Occipital lobe (tissue), 2 donors: ENCODE measurements around the gene ADRA2B. TPM values are rescaled to one million over a fixed set of nuclear protein-coding genes. Genes with fewer than 3 reads are reported as not detected.
"Not testable (repeated sequence)": the region's sequence is repeated elsewhere in the genome, so short reads cannot be mapped to it uniquely, and the experiment has no call there.

Experiments
- DNase-seq: peaks from one replicate; lab custom pipeline; 2025; lab: John Stamatoyannopoulos, UW
- total RNA-seq: library from RNA; depleted of rRNA; stranded (reverse); fragments of >200 nt; gene quantifications from one replicate; pipeline ENCODE4 v1.2.3, GENCODE V29; 2014

ADRA2B gene
- not detected for total RNA-seq

DNA sequence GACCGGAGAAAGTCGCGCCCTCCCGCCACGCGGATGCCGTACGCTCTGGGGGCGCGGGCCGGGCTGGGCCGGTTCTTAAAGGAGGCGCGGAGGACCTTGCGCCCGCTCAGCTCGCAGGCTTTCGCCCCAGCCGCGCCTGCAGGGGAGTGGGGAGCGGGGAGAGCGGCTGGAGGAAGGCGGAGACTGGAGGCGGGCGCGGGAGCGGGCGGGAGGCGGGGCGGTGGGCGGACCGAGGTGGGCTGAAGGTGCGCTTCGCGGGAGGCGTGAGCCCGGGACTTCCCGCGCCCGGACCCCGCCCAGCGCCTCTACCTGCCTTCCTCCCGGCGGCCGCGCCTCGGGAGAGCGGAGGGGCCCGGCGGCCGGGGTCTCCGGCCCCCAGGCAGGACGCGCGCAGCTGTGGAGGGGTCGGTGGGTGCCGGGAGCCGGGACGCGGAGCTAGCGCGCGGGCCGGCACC, at the start of gene ADRA2B:
Gene ADRA2B, minus strand, starts transcription at position 148 of the 455 bp plus-strand sequence. CDS start 422 bp downstream, outside the sequence.
- DNase-seq = no peak

DNA sequence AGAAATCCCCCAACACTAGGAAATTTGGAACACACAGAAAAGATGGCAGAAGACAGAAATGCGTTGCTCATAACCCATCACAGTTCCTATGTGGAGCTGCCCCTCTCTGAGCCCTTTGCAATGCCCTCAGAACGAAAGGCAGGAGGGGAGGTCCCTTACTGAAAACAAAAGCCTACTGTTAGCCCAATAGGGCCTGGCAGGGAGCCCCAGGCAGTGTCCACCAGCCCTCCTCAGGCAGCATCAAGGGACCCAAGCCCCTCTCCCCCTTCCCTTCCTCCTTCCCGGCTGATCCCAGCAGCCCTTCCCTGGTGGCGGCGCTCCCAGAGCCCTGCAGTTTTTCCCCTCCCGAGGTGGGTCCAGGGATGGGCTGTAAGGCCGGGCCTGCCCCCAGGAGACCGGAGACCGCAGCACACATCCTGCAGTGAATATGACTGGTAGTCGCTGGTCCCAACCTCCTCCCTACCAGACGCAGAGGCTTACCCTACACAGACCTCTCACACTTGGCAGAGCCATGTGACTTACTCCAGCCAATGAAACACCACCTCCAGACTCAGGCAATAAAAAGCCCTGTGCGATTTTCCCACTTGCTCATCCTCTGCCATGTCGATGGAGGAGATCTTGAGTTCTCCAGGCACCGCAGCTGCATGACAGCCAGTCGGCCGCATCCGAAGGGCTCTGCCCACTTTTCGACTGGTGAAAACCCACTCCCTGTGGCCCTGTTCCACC, 48.3 kb upstream of the ADRA2B start:
- DNase-seq = no peak

DNA sequence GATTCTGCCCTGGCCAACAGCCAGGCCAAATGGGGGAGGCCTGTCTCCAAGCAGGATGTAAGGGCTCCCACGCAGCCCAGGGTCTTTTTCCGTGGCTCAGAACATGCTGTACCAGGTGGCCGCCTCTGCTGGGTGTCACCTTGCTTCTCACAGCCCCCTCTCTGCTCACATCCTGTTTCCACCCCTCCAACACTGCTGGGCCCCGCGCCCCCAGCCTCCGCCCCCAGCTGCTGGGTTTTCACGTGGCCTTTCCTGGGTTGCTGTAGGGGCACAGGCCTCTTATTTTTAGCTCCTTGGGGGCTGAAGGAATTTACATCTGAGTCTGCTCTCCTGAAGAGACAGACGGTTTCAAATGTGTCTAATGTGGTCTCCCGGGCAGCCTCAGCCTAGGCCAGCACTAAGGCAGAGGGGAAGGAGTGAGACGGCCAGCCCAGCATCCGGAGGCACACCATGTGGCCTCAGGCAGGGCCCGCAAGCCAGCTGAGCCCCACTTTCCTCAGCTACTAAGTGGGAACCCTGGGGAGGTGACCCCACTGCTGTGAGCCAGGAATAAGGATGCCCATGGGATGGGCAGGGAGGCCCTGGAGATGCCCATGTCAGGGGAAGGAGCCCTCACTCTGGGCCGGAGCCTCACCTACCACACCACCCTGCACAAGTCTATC, 47.5 kb upstream of the ADRA2B start:
- no peak for DNase-seq

DNA sequence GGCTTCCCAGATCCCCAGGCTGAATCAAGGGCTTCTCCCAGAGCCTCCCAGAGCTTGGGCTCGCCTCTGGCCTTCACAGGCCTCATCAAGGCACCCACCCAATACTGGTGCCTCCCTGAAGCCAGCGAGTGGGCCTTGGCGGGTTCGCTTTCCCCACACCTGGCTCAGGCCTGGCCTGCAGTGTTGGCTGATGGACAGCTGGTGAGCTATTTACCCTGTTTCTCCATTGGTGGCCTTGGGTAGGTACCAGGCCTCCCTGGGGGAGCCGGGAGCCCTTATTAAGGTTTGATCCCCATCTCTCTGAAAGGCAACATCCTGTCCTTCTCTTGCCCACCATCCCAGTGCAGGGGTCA, 47.0 kb upstream of the ADRA2B start:
- DNase-seq = no peak

DNA sequence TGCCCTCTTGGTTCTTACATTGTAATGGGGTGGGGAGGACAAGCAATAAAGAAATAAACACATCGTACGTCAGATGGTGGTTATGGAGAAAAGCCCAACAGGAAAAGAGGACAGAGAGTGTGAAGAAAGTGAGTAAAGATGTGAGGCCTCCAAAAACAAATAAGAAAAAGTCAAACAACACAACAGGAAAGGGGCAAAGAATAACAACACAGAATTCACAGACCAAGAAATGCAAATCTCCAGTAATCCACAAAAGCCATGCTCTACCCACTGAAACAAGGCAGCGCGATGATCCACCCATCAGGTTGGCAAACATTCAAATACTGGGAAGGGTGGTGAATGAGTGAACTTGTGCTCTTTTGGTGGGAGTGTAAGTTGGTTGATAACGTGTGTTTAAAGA, 45.5 kb upstream of the ADRA2B start:
- no peak for DNase-seq

DNA sequence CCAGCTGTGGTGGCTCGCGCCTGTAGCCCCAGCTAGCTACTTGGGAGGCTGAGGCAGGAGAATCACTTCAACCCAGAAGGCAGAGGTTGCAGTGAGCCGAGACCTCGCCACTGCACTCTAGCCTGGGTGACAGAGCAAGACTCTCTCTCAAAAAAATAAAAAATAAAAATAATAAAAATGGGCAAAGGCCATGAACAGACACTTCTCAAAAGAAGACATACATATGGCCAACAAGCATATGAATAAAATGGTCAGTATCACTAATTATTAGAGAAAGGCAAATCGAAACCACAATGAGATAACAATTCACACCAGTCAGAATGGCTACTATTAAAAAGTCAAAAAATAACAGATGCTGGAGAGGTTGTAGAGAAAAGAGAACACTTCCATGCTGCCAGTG, 44.0 kb upstream of the ADRA2B start:
- not testable (repeated sequence) for DNase-seq

DNA sequence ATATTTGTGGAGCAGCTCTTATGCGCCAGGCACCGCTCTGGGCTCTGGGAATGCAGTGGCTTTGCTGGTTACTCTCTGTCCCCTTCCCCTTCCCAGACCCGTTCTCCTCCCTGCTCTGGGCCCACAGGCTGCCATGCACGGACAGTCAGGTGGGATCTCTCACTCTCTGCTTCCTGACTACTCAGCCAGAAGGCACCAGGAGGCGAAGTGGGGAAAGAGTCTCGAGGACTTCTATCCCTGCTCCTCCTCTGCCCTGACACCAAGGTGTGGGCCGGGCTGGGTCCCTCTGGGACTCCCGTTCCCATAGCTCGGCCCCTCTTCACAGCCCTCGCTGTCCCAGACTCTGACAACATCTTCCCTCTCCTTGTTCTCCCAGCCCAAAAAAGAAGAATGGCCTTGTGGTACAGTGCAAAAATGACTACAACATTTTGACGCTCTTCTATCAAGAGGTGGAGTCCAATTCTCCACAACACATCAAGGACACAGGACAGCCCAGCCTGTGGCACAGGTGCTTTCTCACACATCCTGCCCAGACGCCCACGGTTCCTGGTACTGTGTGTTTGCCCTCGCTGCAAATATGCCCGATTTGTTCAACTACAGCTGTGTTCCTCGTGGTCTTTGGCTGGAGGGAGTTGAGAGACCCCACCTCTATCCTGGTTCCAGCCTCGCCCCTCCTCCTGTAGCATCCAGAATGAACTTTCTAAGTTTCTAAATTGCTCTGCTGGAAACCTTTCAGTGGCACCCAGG, 42.9 kb upstream of the ADRA2B start:
- no peak for DNase-seq

DNA sequence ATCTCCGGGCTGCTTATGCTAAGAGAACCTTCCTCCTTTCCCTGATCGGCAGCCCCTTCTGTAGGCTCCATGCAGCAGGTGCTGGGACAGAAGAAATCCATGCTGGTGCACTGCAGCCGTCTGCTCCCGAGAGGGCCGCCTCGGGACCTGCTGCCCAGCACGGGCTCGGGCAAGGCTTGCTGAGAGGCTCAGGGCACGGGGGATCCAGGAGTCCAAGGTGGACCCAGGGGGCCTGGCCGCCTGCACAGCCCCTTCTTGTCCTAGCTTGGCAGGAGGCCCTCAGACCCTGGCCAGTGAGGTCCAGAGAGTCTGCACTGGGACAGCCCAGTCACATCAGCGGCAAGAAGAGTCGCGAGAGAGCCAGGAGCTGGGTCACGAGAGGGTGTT, 42.2 kb upstream of the ADRA2B start:
- DNase-seq = no peak

DNA sequence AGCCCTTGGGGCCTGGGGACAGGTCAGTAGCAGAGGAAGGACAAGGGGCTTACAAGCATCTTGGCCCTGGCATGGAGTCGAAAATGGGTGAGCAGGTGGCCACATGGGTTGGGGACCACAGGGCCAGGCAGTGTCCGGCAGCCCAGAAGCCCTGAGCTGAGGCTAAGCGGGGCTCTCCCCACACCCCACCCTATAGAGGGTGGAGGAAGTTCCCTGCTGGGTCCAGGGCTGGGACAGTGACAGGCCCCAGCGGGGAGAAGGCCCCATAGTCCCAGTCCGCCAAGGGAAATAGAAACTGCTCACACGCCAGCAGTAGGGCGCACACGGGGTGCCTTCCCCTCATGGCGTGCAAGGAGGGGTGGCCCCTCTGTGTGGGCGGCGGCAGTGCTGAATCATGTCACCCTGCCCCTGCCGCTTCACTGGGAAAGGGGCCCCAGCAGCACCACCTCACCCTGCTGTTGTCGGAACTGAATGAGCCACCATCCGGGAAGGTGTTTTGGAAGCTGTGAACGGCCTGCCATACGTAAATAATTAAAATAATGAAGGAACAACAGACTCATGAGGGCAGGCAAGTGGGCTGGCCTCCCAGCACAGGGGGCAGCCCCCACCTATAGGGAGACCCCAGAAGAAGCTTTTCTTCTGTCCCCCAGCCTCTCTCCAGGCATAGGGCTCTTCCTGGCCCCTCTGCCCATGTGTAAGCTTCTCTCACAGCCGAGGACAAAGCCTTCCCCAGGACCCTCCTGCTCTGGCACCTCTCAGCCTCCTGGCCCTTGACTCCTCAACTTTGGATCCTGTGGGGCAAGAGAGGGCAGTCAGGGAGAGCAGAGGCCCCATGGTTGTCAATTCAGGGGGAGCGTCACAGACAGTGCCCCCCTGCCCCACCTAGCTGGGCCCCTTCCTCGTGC, 41.5 kb upstream of the ADRA2B start:
- DNase-seq = no peak

DNA sequence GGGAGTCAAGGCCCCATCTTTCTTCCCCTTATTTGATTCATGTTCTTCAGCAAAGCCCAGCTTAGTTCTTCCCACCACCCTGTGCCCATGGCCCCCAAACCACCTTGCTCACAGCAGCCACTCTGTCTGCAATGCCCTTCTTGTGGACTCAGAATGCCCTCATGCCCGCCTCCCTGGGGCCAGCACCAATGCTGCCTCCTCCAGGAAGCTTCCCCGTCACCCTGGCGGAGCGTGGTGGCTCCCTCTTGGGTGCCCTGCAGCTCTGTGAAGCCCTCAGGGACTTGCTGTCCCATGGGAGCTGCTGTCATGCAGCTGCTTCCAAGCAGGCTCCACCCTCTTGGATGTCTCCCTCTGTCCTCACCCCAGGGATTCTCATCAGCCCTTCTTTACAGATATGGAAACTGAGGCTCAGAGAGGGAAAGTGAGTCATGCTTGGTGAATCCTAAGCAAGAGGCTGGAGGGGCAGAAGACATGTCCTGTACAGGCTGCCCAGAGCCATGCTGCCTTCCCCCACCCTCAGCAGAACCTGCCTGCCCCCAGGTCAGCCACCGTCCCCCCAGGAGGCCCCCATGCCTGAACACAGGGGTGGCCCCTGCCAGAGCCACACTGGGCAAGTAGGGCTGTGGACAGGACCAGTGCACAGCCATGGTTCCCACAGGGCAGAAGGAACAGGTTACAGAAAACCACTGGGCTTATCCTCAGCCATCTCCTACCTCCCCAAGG, 40.7 kb upstream of the ADRA2B start:
- DNase-seq = no peak

DNA sequence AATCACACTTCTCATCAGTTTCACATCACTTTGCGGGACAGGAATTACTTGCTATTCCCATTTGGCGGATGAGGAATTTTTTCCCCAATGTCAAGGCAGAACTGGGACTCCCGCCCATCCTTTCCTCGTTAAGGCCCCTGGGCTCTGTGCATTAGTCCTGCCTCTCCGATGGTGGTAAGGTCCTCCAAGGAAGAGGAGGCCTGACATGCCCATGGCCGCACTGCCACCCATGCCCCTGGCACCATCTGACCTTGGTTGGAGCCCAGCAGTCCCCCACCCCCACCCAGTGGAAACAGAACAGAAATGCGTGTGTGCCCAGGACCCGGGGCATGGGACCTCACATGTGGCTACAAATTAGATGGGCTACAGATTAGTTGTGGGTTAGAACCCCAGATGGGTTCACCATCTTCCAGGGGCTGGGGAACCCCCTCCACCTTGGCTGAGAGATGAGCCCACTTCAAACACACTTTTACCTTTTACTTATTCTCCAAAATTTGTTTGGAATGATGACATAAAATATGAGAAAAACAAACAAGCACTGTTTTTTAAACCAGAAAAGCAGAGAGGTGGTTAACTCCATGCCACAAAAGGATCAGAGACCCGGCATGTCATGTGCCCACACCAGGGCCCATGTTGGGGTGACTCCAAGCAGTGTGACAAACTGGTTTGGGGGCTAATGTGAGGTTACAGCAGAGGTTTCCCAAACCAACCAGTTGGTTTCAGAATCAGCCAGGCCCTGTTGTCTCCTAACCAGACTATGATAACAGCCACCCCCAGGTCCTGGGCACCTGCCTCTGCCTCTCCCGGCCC, 39.8 kb upstream of the ADRA2B start:
- DNase-seq = no peak

DNA sequence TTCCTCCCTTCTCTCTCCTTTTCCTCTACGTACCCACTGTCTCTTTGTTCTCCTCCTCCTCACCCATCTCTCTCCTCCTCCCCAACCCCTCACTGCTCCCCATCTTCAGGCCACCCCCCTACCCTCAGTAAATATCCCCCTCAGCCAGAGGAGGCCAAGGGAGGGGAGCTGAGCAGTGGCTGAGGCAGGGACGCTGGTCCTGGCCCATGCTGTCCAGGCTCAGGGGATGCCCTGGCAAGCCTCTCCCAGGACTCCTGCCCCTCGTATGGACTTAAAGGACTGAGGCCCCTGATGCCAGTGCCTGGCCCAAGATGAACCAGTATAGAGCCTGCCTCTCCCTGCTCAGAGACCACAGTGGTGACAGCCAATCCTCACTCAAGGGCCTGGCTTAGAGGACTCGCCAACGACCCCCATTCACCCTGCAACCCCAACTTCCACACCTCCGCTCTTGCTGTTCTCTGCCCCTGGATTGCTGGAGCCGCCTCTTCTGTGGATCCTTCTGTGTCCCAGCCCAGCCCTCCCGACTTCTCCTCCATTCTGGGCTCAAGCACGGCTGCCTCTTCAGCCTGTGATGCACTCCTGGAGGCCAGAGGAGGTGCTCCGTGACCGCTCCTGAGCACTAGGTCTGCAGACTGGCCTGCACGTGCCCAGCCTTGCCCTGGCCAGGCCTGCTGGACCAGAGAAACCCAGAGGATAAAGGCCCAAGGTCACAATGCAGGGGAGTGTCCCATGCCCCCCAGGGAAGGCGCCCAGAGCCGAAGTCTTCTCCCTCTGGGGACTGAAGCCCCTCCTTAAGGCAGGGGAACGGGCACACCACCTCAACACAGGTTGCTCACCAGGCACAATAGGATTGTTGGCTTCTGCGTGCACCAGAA, 38.4 kb upstream of the ADRA2B start:
- no peak for DNase-seq

DNA sequence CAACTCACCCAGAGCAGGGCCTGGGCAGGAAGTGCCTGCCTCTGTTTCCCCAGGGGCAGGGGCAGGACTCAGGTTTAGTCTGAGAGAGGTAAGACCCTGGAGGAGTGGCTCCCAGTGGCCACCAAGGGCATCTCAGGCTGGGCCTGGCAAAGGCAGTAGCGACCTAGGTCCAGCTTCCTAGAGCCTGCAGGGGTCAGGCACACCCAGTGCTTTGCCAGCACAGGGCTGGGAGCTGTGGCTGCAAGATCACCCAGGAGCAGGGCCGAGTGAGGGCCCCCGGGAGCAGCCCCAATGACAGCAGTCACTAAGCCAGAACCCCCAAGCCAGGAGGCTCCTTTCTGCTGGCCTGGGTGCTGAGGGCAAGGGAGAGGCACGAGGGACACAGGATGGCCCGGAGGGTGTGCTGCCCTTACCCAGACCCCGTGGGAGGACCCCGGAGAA, 37.6 kb upstream of the ADRA2B start:
- no peak for DNase-seq

DNA sequence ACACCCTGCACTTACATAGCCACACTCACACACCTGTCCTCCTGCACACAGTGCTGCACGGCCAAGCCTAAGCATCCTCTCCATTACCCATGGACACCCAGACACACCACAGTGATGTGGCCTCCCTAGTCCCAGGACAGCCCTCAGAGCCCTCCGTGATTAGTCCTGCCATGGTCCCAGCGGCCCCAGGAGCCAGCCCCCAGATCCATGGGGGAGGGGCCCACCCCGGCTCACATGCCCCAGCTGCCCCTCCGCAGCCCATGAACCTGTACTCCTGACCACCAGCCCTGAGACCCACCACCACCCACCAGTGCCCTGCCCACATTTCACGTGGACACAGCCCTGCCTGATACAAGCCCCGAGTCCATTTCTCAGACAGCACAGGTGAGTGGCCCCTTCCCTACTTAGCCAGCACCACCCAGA, 36.9 kb upstream of the ADRA2B start:
- DNase-seq = no peak

DNA sequence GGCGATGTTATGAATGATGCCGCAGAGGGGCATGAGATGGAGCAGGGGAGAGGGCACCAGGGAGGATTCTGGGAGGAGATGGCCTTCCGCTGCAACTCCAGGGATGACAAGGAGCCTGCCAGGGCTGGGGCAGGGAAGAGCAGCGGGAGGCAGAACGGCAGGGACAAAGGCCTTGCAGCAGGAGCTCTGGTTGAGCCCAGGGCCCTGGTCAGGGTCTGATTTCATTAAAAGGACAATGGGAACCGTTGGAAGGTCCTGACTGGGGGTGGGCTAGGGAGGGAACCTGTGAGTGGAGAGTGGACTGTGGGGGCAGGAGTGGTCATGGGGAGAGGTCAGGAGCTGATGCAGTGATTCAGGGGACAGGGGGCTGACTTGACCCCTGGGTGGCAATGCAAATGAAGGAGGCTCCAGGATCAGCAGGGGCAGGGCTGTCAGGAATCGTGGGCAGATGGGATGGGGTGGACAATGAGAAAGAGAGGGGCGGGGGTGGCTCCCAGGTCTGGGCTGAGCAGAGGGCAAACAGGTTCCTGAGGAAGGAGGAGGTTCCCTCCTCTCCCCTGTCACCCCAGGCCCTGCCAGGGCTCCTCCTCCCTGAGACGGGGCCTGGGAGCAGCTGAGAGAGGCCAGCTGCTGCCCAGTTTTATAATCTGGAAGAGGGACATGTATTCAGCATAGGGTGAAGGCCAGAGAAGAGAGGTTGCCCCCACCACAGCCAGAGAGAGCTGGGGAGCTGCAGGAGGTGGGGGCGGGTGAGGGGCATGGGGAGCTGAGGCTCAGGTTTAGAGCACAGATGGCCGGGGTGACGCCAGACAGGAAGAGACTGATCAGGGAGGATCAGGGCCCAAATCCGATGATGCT, 36.2 kb upstream of the ADRA2B start:
- no peak for DNase-seq

DNA sequence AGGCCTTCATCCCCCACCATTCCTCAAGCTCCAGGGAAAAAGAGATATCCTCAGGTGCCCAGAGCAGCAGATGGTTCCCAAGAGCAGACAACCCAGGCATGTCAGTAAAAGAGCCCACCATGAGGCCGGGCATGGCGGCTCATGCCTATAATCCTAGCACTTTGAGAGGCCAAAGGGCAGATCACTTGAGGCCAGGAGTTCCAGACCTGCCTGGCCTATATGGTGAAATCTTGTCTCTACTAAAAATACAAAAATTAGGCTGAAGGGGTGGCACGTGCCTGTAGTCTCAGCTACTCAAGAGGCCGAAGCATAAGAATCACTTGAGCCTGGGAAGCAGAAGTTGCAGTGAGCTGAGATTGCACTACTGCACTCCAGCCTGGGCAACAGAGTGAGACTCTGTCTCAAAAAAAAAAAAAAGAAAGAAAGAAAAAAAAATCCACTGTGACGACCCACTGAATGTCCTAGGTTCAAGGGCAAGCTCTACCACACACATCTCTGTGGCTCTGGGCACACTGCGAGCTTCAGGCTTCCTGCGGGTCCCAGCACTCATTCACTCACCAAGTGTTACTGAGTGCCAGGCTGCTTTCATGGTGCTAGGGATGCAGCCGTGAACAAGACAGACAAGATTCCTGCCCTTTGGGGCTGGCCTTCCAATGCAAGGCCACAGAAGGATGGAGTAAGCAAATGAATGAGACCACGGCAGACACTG, 35.4 kb upstream of the ADRA2B start:
- DNase-seq = no peak
